NCI-H82 (cell line): ENCODE results near the gene GRM8.

ENCODE experiments used
- DNase-seq: peaks from one replicate; lab custom pipeline; 2025; lab: John Stamatoyannopoulos, UW

GRM8 gene

GRCh38 chr7:127146746-127147536, 105.8 kb downstream of the GRM8 start:
- no peak for DNase-seq

DNA sequence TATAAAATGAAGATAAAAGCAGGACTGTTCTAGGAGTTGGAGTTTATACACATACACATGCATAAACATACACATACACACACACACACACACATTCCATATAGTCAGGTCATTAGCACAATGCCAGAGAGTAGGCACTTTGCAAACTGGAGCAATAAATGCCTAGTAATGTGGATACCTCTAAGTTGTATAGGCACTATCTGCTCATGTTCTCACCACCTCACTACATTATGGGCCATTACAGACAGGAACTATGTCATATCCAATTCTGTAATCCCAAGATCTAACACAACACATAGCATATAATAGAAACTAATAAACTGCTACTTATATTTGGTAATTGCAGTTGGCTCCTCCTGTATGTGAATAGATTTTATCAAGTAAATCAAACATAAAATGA, 115.6 kb downstream of the GRM8 start:
- no peak for DNase-seq

- DNase-seq: no peak
Observed at GRCh38 chr7:127135871-127136485, 116.8 kb downstream of the GRM8 start.

DNA sequence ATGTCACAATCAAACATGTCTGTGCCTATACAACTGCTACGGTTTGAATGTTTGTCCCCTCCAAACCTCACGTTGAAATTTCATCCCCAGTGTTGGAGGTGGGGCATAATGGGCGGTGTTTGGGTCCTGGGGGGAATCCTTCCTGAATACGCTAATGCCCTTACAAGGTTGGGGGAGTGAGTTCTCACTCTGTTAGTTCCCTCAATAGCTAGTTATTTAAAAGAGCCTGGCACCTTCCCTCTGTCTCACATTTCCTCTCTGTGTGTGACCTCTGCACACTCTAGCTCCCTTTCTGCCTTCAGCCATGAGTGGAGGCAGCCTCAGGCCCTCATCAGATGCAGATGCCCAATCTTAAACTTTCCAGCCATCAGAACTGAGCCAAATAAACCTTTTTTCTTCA, 129.5 kb downstream of the GRM8 start:
- no peak for DNase-seq

DNA sequence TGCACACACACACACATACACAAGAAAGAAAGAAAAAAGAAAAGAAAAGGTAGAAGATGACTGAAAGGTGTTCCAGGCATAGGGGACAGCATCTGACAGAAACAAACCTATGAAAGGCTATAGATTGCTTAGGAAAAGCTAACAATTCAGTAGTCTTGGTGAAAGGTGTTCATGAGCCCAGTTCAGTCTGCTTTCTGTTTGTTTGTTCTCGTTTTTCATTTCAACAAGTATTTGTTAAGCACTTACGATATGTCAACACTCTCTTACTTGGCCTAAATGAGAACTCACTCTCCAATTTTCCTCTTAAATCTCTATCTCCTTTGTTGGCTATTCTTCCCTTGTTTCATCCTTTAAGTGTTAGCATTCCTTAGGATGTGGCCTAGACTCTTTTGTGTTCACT, 133.2 kb downstream of the GRM8 start:
- no peak for DNase-seq

DNA sequence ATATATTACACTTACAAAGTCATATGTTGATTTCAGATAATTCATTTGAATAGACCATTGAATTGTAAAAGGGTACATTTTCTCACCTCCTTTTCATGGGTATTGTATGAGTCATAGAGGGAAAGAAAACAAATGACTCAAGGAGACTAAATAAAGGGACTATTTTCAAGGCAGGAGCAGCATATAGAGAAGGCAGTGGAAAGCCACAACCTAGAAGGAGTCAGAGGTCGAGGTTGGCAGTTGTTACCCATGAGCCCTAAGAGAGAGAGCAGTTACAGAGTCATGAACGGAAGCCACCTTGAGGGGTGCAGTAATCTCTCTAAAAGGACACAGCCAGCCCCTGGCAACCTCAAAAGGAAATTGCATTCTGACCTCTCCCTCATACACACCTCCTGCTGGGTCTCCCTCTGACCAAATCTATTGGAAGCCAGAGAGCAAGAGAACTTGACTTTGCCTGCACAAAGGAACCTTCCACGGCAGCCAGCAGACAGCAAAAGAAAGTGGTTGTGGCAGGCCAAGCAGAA, 137.9 kb downstream of the GRM8 start:
- no peak for DNase-seq

DNA sequence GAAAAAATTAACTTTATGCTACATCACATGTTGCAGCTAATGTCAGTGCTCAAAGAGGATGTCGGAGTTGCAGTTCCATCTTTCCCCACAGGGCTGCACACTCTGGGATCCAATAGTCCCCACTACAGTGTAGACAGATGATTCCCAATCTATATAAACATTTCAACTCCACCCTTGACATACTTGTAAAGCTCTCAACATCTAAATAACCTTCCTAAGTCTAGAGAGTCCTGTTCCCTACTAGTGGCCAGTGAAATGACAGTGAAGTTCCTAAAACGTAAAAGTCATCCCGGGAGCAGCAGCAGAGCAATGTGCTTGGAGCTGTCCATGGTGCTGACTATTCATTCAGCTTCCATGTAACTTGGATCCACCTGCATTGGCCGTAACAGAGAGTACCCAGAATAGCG, 145.1 kb downstream of the GRM8 start:
- peak; percentile 57 for DNase-seq

GRCh38 chr7:127093340-127093739, 159.4 kb downstream of the GRM8 start:
- no peak for DNase-seq

DNA sequence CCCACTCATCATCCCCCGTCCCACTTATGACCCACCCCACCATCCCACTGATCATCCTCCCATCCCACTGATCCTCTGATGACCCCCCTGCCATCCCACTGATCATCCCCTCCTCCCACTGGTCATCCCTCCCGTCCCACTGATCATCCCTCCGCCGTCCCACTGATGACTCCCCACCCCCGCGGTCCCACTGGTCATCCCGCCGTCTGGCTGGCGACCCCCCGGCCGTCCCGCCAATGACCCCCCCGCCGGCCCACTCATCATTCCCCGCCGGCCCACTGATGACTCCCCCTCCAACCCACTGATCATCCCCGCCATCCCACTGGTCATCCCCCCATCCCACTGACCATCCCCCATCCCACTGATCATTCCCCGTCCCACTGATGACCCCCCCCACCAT, 161.1 kb downstream of the GRM8 start:
- no peak for DNase-seq

- DNase-seq: no peak
Observed at GRCh38 chr7:127089146-127089545, 163.6 kb downstream of the GRM8 start.

DNA sequence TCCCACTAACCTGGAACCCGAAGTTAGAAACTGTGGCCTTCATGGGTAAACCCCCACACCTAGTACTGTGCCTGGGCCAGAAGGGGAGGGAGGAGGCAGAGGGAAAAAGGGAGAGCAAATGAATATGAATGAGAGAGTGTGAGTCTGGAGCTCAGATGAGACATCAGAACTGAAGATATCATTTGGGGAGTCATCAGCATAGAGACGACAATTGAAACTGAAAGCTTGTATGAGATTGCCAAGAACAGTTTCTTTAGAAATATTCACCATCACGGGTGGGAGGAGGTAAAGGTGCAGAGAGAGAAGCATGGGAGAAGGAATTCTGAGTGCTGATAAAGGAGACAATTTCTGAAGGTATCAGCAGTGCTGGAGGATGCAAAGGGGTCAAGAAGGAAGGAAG, 171.2 kb downstream of the GRM8 start:
- DNase-seq: no peak

GRCh38 chr7:127080576-127080975, 172.2 kb downstream of the GRM8 start:
- no peak for DNase-seq

GRCh38 chr7:127066974-127067373, 185.8 kb downstream of the GRM8 start:
- DNase-seq: peak; percentile 62

DNA sequence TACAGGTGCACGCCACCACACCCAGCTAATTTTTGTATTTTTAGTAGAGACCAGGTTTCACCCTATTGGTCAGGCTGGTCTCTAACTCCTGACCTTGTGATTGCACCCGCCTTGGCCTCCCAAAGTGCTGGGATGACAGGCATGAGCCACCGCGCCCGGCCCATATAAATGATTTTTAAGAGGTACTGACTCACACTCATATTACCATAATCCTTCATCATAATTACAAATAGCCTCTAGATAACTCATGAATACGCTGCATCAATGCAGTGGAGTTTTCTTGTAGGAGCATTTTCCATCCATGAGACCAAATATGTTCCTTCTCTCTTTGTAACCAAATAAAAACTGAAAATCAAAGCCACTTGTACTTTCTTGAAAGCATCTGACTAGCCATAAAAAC, 193.3 kb downstream of the GRM8 start:
- no peak for DNase-seq

GRCh38 chr7:127057918-127058317, 194.8 kb downstream of the GRM8 start:
- DNase-seq: no peak

DNA sequence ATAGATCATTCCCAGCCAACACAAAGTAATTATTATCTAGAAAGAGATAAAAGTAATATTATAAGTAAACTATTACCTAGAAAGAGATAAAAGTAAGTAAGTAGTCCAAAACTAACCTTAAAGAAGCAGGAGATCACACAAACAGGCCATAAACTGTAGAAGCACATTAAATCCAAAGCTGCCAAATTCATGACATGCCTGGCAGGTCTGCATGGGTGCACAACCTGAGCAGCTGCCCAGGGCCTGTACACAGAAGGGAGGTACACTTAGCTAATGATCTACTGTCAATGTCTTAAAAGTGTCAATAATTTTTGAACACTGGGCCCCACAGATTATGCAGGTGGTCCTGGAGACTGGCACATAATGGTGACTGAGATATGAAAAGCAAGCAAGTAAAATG, 196.5 kb downstream of the GRM8 start:
- DNase-seq: no peak

DNA sequence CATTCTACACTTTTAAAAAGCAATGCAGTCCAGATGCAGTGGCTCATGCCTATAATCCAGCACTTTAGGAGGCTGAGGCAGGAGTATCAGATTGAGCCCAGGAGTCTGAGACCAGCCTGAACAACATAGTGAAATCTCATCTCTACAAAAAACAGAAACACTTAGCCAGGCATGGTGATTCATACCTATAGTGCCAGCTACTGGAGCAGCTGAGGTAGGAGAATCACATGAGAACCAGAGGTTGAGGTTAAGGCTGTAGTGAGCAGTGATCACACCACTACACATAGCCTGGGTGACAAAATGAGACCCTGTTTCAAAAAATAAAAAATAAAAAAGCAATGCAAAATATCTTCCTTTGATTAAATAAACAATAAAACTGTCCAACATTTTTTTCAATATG, 205.2 kb downstream of the GRM8 start:
- DNase-seq: no peak

DNA sequence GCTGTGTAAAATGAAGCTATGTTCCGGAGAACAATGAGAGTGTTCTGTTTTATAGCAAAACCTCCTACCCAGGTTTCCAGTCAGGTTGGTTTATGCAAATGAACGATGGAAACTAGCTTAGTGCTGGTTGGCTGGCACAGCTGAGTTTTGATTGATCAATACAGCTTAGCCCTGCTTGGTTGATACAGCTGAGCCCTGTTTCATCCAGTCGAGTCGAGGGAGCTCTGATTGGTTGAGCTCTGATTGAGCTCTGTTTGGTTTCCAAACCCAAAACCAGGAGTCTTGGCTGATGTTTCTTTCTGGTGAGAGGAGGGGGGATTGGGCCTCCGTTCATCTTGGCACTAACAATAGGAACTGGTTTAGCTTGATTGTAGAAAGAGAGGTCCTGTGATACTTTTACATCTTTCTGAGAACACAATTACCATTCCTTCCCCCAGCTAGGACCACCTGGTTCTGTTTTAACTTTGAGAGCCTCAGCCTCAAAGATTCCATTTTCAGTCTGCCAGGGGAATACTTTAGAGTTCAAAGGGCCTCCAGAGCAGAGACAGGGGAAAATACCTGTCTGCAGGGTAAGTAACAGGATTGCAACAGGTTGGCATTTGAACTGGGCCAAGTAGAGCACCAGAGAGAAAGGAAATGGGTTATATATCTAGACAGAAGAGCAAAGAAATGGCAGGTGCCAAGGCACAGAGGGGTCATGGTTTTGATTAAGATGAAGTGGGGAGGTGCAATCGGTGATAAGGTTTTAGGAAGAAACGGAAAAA, 210.9 kb downstream of the GRM8 start:
- DNase-seq: no peak

DNA sequence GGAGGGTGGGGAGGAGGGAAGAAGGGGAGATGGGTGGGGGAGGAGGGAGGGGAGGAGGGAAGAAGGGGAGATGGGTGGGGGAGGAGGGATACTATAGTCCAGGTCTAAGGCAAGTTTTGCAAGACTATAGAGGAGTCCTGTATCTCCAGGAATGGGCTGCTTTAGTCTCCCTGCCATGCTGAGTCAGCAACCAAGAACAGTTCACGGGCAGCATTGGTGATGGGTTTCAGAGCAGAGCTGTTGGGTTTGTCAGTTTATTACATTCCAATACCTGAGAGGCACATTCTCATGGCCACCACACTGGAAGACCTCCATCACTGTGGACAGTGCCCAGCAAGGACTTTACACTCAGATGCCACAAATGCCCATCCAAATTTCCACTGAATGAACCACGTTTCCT, 212.7 kb downstream of the GRM8 start:
- no peak for DNase-seq

- no peak for DNase-seq
Observed at GRCh38 chr7:127039541-127039940, 213.2 kb downstream of the GRM8 start.

DNA sequence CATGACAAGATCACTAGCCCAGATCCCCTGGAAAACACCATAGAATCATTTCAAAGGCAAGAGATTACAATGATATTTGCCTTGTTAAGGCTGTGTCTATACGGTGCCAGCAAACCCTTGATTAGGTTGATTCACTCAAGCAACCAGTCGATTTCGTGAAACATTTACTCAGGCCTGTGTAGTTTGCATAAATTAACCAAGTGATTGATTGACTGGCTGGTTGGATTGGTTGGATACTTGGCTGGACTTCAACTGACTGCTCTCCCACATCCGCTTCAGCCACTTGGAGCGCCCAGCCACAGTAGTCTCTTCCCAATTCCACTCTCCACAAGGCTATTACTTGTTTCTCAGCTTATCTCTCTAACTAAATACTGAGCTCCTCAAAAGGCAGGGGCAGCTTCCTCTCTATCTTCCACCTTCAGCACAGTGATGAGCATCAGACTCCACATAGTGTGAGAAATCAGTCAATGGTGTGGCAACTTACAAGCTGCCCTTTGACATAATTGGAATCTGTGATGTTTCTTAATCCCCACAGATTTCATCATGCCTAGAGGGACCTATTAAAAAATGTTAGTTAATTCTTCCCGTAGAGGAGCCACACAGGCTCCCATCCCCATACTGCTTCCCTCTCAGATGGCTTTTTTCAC, 217.4 kb downstream of the GRM8 start:
- DNase-seq: no peak

GRCh38 chr7:127034186-127034806, 218.4 kb downstream of the GRM8 start:
- DNase-seq: no peak
